Measurements from ENCODE around the gene TSPAN19.

TSPAN19 gene

GRCh38 chr12:85000729-85001128, 35.3 kb downstream of the TSPAN19 start:
- no peaks in the 10 kb centered on the region for H3K27me3 ChIP-seq (ENCODE audit: control insufficient read depth in 1 of 2, insufficient read depth in 2 of 2, low read length in 2 of 2)
- no peaks in the 10 kb centered on the region for H3K9me3 ChIP-seq (ENCODE audit: low read length)
- no peaks in the 10 kb centered on the region for H3K36me3 ChIP-seq (ENCODE audit: insufficient read depth, low read length)
- H3K27ac ChIP-seq (ENCODE audit: low read depth, low read length): no peak overlapping the region
- no peak overlapping the region for H3K4me3 ChIP-seq (ENCODE audit: low read depth in 1 of 2, low read length in 2 of 2)
- no peak overlapping the region for H3K9ac ChIP-seq (ENCODE audit: low read length)
- H3K4me1 ChIP-seq (ENCODE audit: insufficient read depth, low read length): no peaks in the 10 kb centered on the region

- no peak overlapping the region for H3K27ac ChIP-seq (ENCODE audit: low read depth, low read length)
- H3K36me3 ChIP-seq (ENCODE audit: insufficient read depth, low read length): no peaks in the 10 kb centered on the region
- H3K4me1 ChIP-seq (ENCODE audit: insufficient read depth, low read length): no peaks in the 10 kb centered on the region
- H3K9me3 ChIP-seq (ENCODE audit: low read length): no peaks in the 10 kb centered on the region
- H3K27me3 ChIP-seq (ENCODE audit: control insufficient read depth in 1 of 2, insufficient read depth in 2 of 2, low read length in 2 of 2): no peaks in the 10 kb centered on the region
- H3K4me3 ChIP-seq (ENCODE audit: low read depth in 1 of 2, low read length in 2 of 2): no peak overlapping the region
- no peak overlapping the region for H3K9ac ChIP-seq (ENCODE audit: low read length)
These were observed 37.7 kb downstream of the TSPAN19 start for GRCh38 chr12:84998341-84998740.

GRCh38 chr12:84996759-84997158, 39.3 kb downstream of the TSPAN19 start:
- H3K9ac ChIP-seq (ENCODE audit: low read length): no peak overlapping the region
- H3K9me3 ChIP-seq (ENCODE audit: low read length): no peaks in the 10 kb centered on the region
- no peak overlapping the region for H3K4me3 ChIP-seq (ENCODE audit: low read depth in 1 of 2, low read length in 2 of 2)
- H3K27me3 ChIP-seq (ENCODE audit: control insufficient read depth in 1 of 2, insufficient read depth in 2 of 2, low read length in 2 of 2): no peaks in the 10 kb centered on the region
- no peaks in the 10 kb centered on the region for H3K36me3 ChIP-seq (ENCODE audit: insufficient read depth, low read length)
- H3K4me1 ChIP-seq (ENCODE audit: insufficient read depth, low read length): no peaks in the 10 kb centered on the region
- H3K27ac ChIP-seq (ENCODE audit: low read depth, low read length): no peak overlapping the region

GRCh38 chr12:84995641-84996040, 40.4 kb downstream of the TSPAN19 start:
- no peaks in the 10 kb centered on the region for H3K9me3 ChIP-seq (ENCODE audit: low read length)
- H3K4me3 ChIP-seq (ENCODE audit: low read depth in 1 of 2, low read length in 2 of 2): no peak overlapping the region
- H3K36me3 ChIP-seq (ENCODE audit: insufficient read depth, low read length): no peaks in the 10 kb centered on the region
- H3K4me1 ChIP-seq (ENCODE audit: insufficient read depth, low read length): no peaks in the 10 kb centered on the region
- no peak overlapping the region for H3K27ac ChIP-seq (ENCODE audit: low read depth, low read length)
- H3K9ac ChIP-seq (ENCODE audit: low read length): no peak overlapping the region
- H3K27me3 ChIP-seq (ENCODE audit: control insufficient read depth in 1 of 2, insufficient read depth in 2 of 2, low read length in 2 of 2): no peaks in the 10 kb centered on the region

GRCh38 chr12:84994426-84994825, 41.7 kb downstream of the TSPAN19 start:
- no peak overlapping the region for H3K4me3 ChIP-seq (ENCODE audit: low read depth in 1 of 2, low read length in 2 of 2)
- H3K36me3 ChIP-seq (ENCODE audit: insufficient read depth, low read length): no peaks in the 10 kb centered on the region
- H3K4me1 ChIP-seq (ENCODE audit: insufficient read depth, low read length): no peaks in the 10 kb centered on the region
- H3K27me3 ChIP-seq (ENCODE audit: control insufficient read depth in 1 of 2, insufficient read depth in 2 of 2, low read length in 2 of 2): no peaks in the 10 kb centered on the region
- no peak overlapping the region for H3K27ac ChIP-seq (ENCODE audit: low read depth, low read length)
- no peak overlapping the region for H3K9ac ChIP-seq (ENCODE audit: low read length)
- H3K9me3 ChIP-seq (ENCODE audit: low read length): no peaks in the 10 kb centered on the region

GRCh38 chr12:84986586-84986985, 49.5 kb downstream of the TSPAN19 start:
- H3K9me3 ChIP-seq (ENCODE audit: low read length): no peaks in the 10 kb centered on the region
- no peak overlapping the region for H3K9ac ChIP-seq (ENCODE audit: low read length)
- H3K27ac ChIP-seq (ENCODE audit: low read depth, low read length): no peak overlapping the region
- no peaks in the 10 kb centered on the region for H3K36me3 ChIP-seq (ENCODE audit: insufficient read depth, low read length)
- no peaks in the 10 kb centered on the region for H3K4me1 ChIP-seq (ENCODE audit: insufficient read depth, low read length)
- no peaks in the 10 kb centered on the region for H3K27me3 ChIP-seq (ENCODE audit: control insufficient read depth in 1 of 2, insufficient read depth in 2 of 2, low read length in 2 of 2)
- H3K4me3 ChIP-seq (ENCODE audit: low read depth in 1 of 2, low read length in 2 of 2): no peak overlapping the region

- no peaks in the 10 kb centered on the region for H3K9me3 ChIP-seq (ENCODE audit: low read length)
- H3K9ac ChIP-seq (ENCODE audit: low read length): no peak overlapping the region
- H3K4me1 ChIP-seq (ENCODE audit: insufficient read depth, low read length): no peaks in the 10 kb centered on the region
- no peak overlapping the region for H3K27ac ChIP-seq (ENCODE audit: low read depth, low read length)
- H3K27me3 ChIP-seq (ENCODE audit: control insufficient read depth in 1 of 2, insufficient read depth in 2 of 2, low read length in 2 of 2): no peaks in the 10 kb centered on the region
- no peaks in the 10 kb centered on the region for H3K36me3 ChIP-seq (ENCODE audit: insufficient read depth, low read length)
- H3K4me3 ChIP-seq (ENCODE audit: low read depth in 1 of 2, low read length in 2 of 2): no peak overlapping the region
These were observed 50.0 kb downstream of the TSPAN19 start for GRCh38 chr12:84986117-84986516.

GRCh38 chr12:84983289-84983688, 52.8 kb downstream of the TSPAN19 start:
- Histone ChIP-seq H3K36me3 (ENCODE audit: insufficient read depth, low read length) (no peaks in the 10 kb centered on the region), H3K4me1 (ENCODE audit: insufficient read depth, low read length) (no peaks in the 10 kb centered on the region), H3K27me3 (ENCODE audit: control insufficient read depth in 1 of 2, insufficient read depth in 2 of 2, low read length in 2 of 2) (no peaks in the 10 kb centered on the region), H3K9me3 (ENCODE audit: low read length) (no peaks in the 10 kb centered on the region), H3K9ac (ENCODE audit: low read length) (no peak overlapping the region), H3K4me3 (ENCODE audit: low read depth in 1 of 2, low read length in 2 of 2) (no peak overlapping the region), H3K27ac (ENCODE audit: low read depth, low read length) (no peak overlapping the region)

- H3K4me1 ChIP-seq (ENCODE audit: insufficient read depth, low read length): no peaks in the 10 kb centered on the region
- no peak overlapping the region for H3K4me3 ChIP-seq (ENCODE audit: low read depth in 1 of 2, low read length in 2 of 2)
- no peaks in the 10 kb centered on the region for H3K36me3 ChIP-seq (ENCODE audit: insufficient read depth, low read length)
- no peaks in the 10 kb centered on the region for H3K9me3 ChIP-seq (ENCODE audit: low read length)
- no peaks in the 10 kb centered on the region for H3K27me3 ChIP-seq (ENCODE audit: control insufficient read depth in 1 of 2, insufficient read depth in 2 of 2, low read length in 2 of 2)
- H3K9ac ChIP-seq (ENCODE audit: low read length): no peak overlapping the region
- H3K27ac ChIP-seq (ENCODE audit: low read depth, low read length): no peak overlapping the region
These were observed 53.2 kb downstream of the TSPAN19 start for GRCh38 chr12:84982888-84983287.

GRCh38 chr12:84978921-84979320, 57.2 kb downstream of the TSPAN19 start:
- no peak overlapping the region for H3K27ac ChIP-seq (ENCODE audit: low read depth, low read length)
- H3K36me3 ChIP-seq (ENCODE audit: insufficient read depth, low read length): no peaks in the 10 kb centered on the region
- no peaks in the 10 kb centered on the region for H3K9me3 ChIP-seq (ENCODE audit: low read length)
- no peak overlapping the region for H3K9ac ChIP-seq (ENCODE audit: low read length)
- no peak overlapping the region for H3K4me3 ChIP-seq (ENCODE audit: low read depth in 1 of 2, low read length in 2 of 2)
- H3K27me3 ChIP-seq (ENCODE audit: control insufficient read depth in 1 of 2, insufficient read depth in 2 of 2, low read length in 2 of 2): no peaks in the 10 kb centered on the region
- no peaks in the 10 kb centered on the region for H3K4me1 ChIP-seq (ENCODE audit: insufficient read depth, low read length)

GRCh38 chr12:84976133-84976532, 59.9 kb downstream of the TSPAN19 start:
- Histone ChIP-seq H3K4me1 (ENCODE audit: insufficient read depth, low read length) (no peaks in the 10 kb centered on the region), H3K9ac (ENCODE audit: low read length) (no peak overlapping the region), H3K27ac (ENCODE audit: low read depth, low read length) (no peak overlapping the region), H3K27me3 (ENCODE audit: control insufficient read depth in 1 of 2, insufficient read depth in 2 of 2, low read length in 2 of 2) (no peaks in the 10 kb centered on the region), H3K4me3 (ENCODE audit: low read depth in 1 of 2, low read length in 2 of 2) (no peak overlapping the region), H3K36me3 (ENCODE audit: insufficient read depth, low read length) (no peaks in the 10 kb centered on the region), H3K9me3 (ENCODE audit: low read length) (no peaks in the 10 kb centered on the region)

- no peak overlapping the region for H3K4me3 ChIP-seq (ENCODE audit: low read depth in 1 of 2, low read length in 2 of 2)
- H3K36me3 ChIP-seq (ENCODE audit: insufficient read depth, low read length): no peaks in the 10 kb centered on the region
- no peak overlapping the region for H3K9ac ChIP-seq (ENCODE audit: low read length)
- no peaks in the 10 kb centered on the region for H3K9me3 ChIP-seq (ENCODE audit: low read length)
- no peak overlapping the region for H3K27ac ChIP-seq (ENCODE audit: low read depth, low read length)
- H3K27me3 ChIP-seq (ENCODE audit: control insufficient read depth in 1 of 2, insufficient read depth in 2 of 2, low read length in 2 of 2): no peaks in the 10 kb centered on the region
- H3K4me1 ChIP-seq (ENCODE audit: insufficient read depth, low read length): no peaks in the 10 kb centered on the region
These were observed 61.8 kb downstream of the TSPAN19 start for GRCh38 chr12:84974155-84974815.

All from muscle layer of colon (tissue), 2 donors.